K562 (cell line): ENCODE results near the gene ABL1. TPM values are rescaled to one million over a fixed set of nuclear protein-coding genes. Genes with fewer than 3 reads are reported as not detected.

Experiments
- ATF7 ChIP-seq: fragments of 450-650 bp; IDR thresholded peaks from 2 replicates; pipeline ENCODE4 v1.7.1; 2014; ENCODE audit warnings: mild to moderate bottlenecking, moderate library complexity
- BMI1 ChIP-seq: fragments of 150-350 bp; IDR thresholded peaks from 2 replicates; pipeline ENCODE4 v1.6.1; 2014; ENCODE audit warnings: low read length
- CBX3 ChIP-seq, 2 experiments: IDR thresholded peaks; 1 replicate in 1 of 2; 2 replicates in 1 of 2; pipeline ENCODE4 v1.6.1; 2012; ENCODE audit warnings: inconsistent platforms in 2 of 2, low read length in 2 of 2, borderline replicate concordance in 1 of 2, control low read depth in 1 of 2
- CCNT2 ChIP-seq: IDR thresholded peaks from 2 replicates; pipeline ENCODE4 v1.6.1; 2011; ENCODE audit warnings: borderline replicate concordance, low read depth, mild to moderate bottlenecking, moderate library complexity, mixed read lengths, low read length; ENCODE audit not compliant: insufficient read length; ENCODE audit errors: extremely low read depth
- CHAMP1 ChIP-seq: fragments of 450-650 bp; IDR thresholded peaks from 2 replicates; pipeline ENCODE4 v1.6.1; 2016; ENCODE audit warnings: mild to moderate bottlenecking
- E2F1 ChIP-seq: sonication (generic); formaldehyde crosslinking; IDR thresholded peaks from 2 replicates; pipeline ENCODE4 v1.8.1; 2023; ENCODE audit warnings: mild to moderate bottlenecking, missing genetic modification reagents, moderate library complexity
- MGA ChIP-seq: fragments of 450-650 bp; IDR thresholded peaks from 2 replicates; pipeline ENCODE4 v1.6.1; 2016; ENCODE audit warnings: mild to moderate bottlenecking, moderate library complexity
- MLX ChIP-seq, 2 experiments: fragments of 450-650 bp in 1 of 2; sonication (generic) in 1 of 2; formaldehyde crosslinking; conservative IDR thresholded peaks; 2 replicates each; pipeline versions ENCODE4 v1.4.0 to v1.8.1; 2020 to 2022; ENCODE audit warnings: mild to moderate bottlenecking in 1 of 2, missing genetic modification reagents in 1 of 2
- MTA1 ChIP-seq: fragments of 450-650 bp; IDR thresholded peaks from 2 replicates; pipeline ENCODE4 v1.6.1; 2017; ENCODE audit warnings: borderline replicate concordance
- SLC30A9 ChIP-seq: fragments of 250-450 bp; sonication (Bioruptor Pico); IDR thresholded peaks from 2 replicates; pipeline ENCODE4 v1.8.0; 2022; ENCODE audit warnings: mild to moderate bottlenecking, moderate library complexity
- TCF7 ChIP-seq: sonication (generic); IDR thresholded peaks from 2 replicates; pipeline ENCODE4 v1.6.1; 2016; ENCODE audit warnings: antibody characterized with exemption, borderline replicate concordance
- polyA plus RNA-seq, 8 experiments: library from polyadenylated mRNA; depleted of rRNA in 4 of 8; stranded (reverse) in 5 of 8; unstranded in 3 of 8; fragments of >200 nt; fragmentation: Nextera tagmentation in 2 of 8; fragmentation: Illumina TruSeq in 1 of 8; extraction: Ambion mirVana in 2 of 8; extraction: Trizol in 1 of 8; gene quantifications; 2 replicates each; pipeline versions ENCODE4 v1.2.1 to v1.2.3, GENCODE V29; 2011 to 2014; ENCODE audit warnings: inconsistent platforms in 1 of 8, missing spikeins in 1 of 8
- total RNA-seq, 7 experiments: library from RNA; depleted of rRNA in 6 of 7; stranded (reverse); fragments of >200 nt in 6 of 7; fragmentation: Illumina TruSeq in 2 of 7; extraction: Trizol in 2 of 7; gene quantifications; 2 replicates each; pipeline versions ENCODE4 v1.2.1 to v1.2.3, GENCODE V29; 2011 to 2021; ENCODE audit warnings: low replicate concordance in 1 of 7

The ABL1 gene
- total and polyA plus RNA-seq, 9 of the 15 experiments (the other 6 are each of a cell fraction or from before 2014, with no cell fraction given) = 1.5 to 130 (median 37.8) TPM

GRCh38 chr9:130866474-130866965 is 31.5 kb downstream of the ABL1 start (continued):
- no peak for TF ChIP-seq MGA
- no peak for TF ChIP-seq TCF7
- TF ChIP-seq CBX3 (IDR thresholded peaks at IDR 0.05; ENCODE audit: borderline replicate concordance in 1 of 2, low read length in 2 of 2) = no peak
- peak in 1 of 2 experiments; percentile 93; a peak in 1 of 4 replicates for TF ChIP-seq MLX (CRISPR knock-in tag; conservative IDR thresholded peaks at IDR 0.05)
- no peak for TF ChIP-seq ATF7
- TF ChIP-seq MTA1 = no peak
- no peak for TF ChIP-seq SLC30A9
- no peak for TF ChIP-seq CCNT2
- no peak for TF ChIP-seq BMI1
- no peak for TF ChIP-seq CHAMP1
- peak; percentile 94 for TF ChIP-seq E2F1 (CRISPR knock-in tag)
